K562 (cell line): ENCODE measurements around the gene HYOU1. TPM values are rescaled to one million over a fixed set of nuclear protein-coding genes. Genes with fewer than 3 reads are reported as not detected.
A peak's percentile ranks its signal among the peaks of the same experiment; 100 is the strongest.

Source experiments
- HBP1 ChIP-seq: fragments of 450-650 bp; formaldehyde crosslinking; IDR thresholded peaks from 2 replicates; pipeline ENCODE4 v1.4.0; 2022; ENCODE audit warnings: missing genetic modification characterization
- HDGF ChIP-seq: fragments of 450-650 bp; IDR thresholded peaks from 2 replicates; pipeline ENCODE4 v1.6.1; 2016
- MGA ChIP-seq: fragments of 450-650 bp; IDR thresholded peaks from 2 replicates; pipeline ENCODE4 v1.6.1; 2016; ENCODE audit warnings: mild to moderate bottlenecking, moderate library complexity
- PHF8 ChIP-seq: fragments of 200-600 bp; sonication (generic); IDR thresholded peaks from 2 replicates; pipeline ENCODE4 v1.6.1; 2012; ENCODE audit warnings: mixed run types, mild to moderate bottlenecking, inconsistent platforms, low read length, moderate library complexity, borderline replicate concordance
- POLR2AphosphoS2 ChIP-seq: IDR thresholded peaks from 2 replicates; pipeline ENCODE4 v1.6.1; 2012; ENCODE audit warnings: low read length, improper control_type of control experiment
- PRMT5 ChIP-seq: sonication (generic); formaldehyde crosslinking; IDR thresholded peaks from 2 replicates; pipeline ENCODE4 v1.5.0; 2020; ENCODE audit warnings: missing genetic modification reagents
- SMAD1 ChIP-seq: fragments of 150-350 bp; IDR thresholded peaks from 2 replicates; pipeline ENCODE4 v1.6.1; 2014; ENCODE audit warnings: low read length, low read depth; ENCODE audit not compliant: partially characterized antibody
- SUPT5H ChIP-seq: fragments of 450-650 bp; IDR thresholded peaks from 2 replicates; pipeline ENCODE4 v1.6.1; 2016
- ZNF511 ChIP-seq: sonication (generic); formaldehyde crosslinking; IDR thresholded peaks from 2 replicates; pipeline ENCODE4 v1.8.0; 2022; ENCODE audit warnings: mild to moderate bottlenecking, missing genetic modification reagents
- polyA plus RNA-seq, 8 experiments: library from polyadenylated mRNA; depleted of rRNA in 4 of 8; stranded (reverse) in 5 of 8; unstranded in 3 of 8; fragments of >200 nt; fragmentation: Nextera tagmentation in 2 of 8; fragmentation: Illumina TruSeq in 1 of 8; extraction: Ambion mirVana in 2 of 8; extraction: Trizol in 1 of 8; gene quantifications; 2 replicates each; pipeline versions ENCODE4 v1.2.1 to v1.2.3, GENCODE V29; 2011 to 2014; ENCODE audit warnings: inconsistent platforms in 1 of 8, missing spikeins in 1 of 8
- total RNA-seq, 7 experiments: library from RNA; depleted of rRNA in 6 of 7; stranded (reverse); fragments of >200 nt in 6 of 7; fragmentation: Illumina TruSeq in 2 of 7; extraction: Trizol in 2 of 7; gene quantifications; 2 replicates each; pipeline versions ENCODE4 v1.2.1 to v1.2.3, GENCODE V29; 2011 to 2021; ENCODE audit warnings: low replicate concordance in 1 of 7

Gene HYOU1
- total and polyA plus RNA-seq, 9 of the 15 experiments (the other 6 are each of a cell fraction or from before 2014, with no cell fraction given): 19.5 to 197 (median 128) TPM

- TF ChIP-seq MGA (peak; percentile 31; the same call in 1 of the 2 replicates), POLR2AphosphoS2 (peak; percentile 99), SMAD1 (peak; percentile 98), ZNF511 (peak; percentile 90), SUPT5H (peak; percentile 100), PHF8 (peak; percentile 90), HDGF (no peak), PRMT5 (peak; percentile 62; the same call in 1 of the 2 replicates), HBP1 (CRISPR knock-in tag) (peak; percentile 86)
Measured at GRCh38 chr11:119095066-119095880, 38.3 kb upstream of the HYOU1 start (continued).
